ENCODE data around the gene TBX18.

GRCh38 chr6:84651583-84651982 lies 112.8 kb downstream of the TBX18 start:
- no peak for TF ChIP-seq CTCF (IDR thresholded peaks at IDR 0.05)
- no peak for TF ChIP-seq POLR2A (IDR thresholded peaks at IDR 0.05)

Measured in adrenal gland (tissue), 5 donors.